Activated CD8-positive, alpha-beta memory T cell treated with anti-CD3 and anti-CD28 coated beads for 36 hours (primary cell): ENCODE measurements around the gene KMT2B. TPM values are rescaled to one million over a fixed set of nuclear protein-coding genes. Genes with fewer than 3 reads are reported as not detected.

Experiments
- CTCF ChIA-PET: fragments of 350-600 bp; sonication (Branson Sonifier 250); formaldehyde crosslinking; loops from one replicate; lab custom pipeline; 2021; ENCODE audit warnings: antibody characterized with exemption; lab: Charles Lee
- POLR2A ChIA-PET: fragments of 350-600 bp; sonication (Branson Sonifier 250); formaldehyde crosslinking; loops from one replicate; lab custom pipeline; 2021; ENCODE audit warnings: antibody characterized with exemption; lab: Charles Lee
- total RNA-seq, 2 experiments: library from RNA; stranded (reverse); gene quantifications; one replicate each; pipeline ENCODE4 v1.2.3, GENCODE V29; 2021

Gene KMT2B
- total RNA-seq, 2 experiments from 2014 or later, result 52.0 to 53.1 TPM

DNA sequence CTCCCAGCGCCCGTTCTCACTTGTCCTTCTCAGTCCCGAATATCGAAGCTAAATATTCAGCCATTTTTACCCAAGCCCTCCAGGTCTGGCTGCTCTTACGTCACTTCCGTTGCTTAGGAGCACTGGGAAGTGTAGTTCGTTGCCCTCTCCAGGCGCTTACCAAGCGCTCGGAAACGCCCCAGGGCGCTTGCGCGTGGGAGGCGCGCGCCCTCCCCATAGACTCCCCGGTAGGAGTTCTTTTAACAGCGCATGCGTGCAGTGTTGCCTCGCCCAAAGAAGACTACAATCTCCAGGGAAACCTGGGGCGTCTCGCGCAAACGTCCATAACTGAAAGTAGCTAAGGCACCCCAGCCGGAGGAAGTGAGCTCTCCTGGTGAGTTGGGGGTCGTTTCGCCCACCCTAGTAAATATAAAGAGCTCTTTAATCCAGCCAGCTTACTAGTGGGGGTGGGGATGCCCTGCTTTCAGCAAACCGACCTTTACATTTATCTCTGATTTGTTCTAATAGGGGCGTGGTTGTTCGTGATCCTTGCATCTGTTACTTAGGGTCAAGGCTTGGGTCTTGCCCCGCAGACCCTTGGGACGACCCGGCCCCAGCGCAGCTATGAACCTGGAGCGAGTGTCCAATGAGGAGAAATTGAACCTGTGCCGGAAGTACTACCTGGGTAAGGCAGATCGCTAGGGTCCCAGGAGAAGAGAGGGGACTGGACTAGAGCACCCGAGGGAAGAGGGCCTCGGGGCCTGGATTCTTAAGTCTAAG lies 27.7 kb downstream of the KMT2B start, which contains the start of the genes PSENEN and U2AF1L4:
Gene PSENEN (plus strand): TSS at position 324 of the 759 bp plus-strand sequence. CDS start 280 bp downstream, at position 604.
Gene U2AF1L4 (minus strand): TSS at position 91 of the 759 bp plus-strand sequence. CDS start 27 bp downstream, at position 64.
- POLR2A ChIA-PET, result interaction anchor here (0.6 to 2.2 kb wide), 7 partner anchors 27 to 56 kb away, joined by 3 to 17 read pairs (median 6); no protein-coding TSS in a partner anchor
- CTCF ChIA-PET, result interaction anchor here (0.9 kb wide), 1 partner anchor 51 kb away, joined by 3 read pairs; no protein-coding TSS in a partner anchor

DNA sequence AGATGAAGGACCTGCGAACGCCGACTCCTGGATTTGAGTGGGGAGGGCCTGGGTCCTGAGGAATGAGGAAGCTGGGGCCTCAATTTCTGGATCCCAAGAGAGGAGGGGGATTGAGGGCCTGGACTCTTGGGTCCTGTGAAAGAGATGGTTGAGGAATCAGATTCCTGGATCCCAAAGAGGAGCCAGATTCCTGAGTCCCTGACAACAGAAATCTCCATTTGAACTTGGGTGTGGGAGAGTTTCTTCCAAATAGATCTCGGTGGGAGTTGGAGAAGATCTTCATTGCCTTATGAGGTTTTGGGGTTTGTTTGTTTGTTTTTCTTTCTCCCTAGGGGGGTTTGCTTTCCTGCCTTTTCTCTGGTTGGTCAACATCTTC lies 28.3 kb downstream of the KMT2B start:
- ChIA-PET POLR2A (interaction anchor here (1.0 to 1.5 kb wide), 4 partner anchors 27 to 44 kb away, joined by 4 to 6 read pairs (median 6); no protein-coding TSS in a partner anchor), CTCF (interaction anchor here (0.9 kb wide), 1 partner anchor 52 kb away, joined by 3 read pairs; no protein-coding TSS in a partner anchor)

DNA sequence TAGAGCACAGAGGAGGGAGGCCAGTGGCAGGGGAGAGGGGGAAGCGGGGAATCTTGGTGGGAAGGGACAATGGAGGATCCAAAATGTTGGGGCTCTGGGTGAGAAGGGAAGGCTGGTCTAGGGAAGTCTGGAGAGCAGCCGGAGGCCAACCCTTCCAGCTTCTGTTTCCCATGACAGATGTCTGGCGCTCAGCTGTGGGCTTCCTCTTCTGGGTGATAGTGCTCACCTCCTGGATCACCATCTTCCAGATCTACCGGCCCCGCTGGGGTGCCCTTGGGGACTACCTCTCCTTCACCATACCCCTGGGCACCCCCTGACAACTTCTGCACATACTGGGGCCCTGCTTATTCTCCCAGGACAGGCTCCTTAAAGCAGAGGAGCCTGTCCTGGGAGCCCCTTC lies 28.7 kb downstream of the KMT2B start:
- ChIA-PET CTCF (no interaction called here), POLR2A (interaction anchor here (1.5 kb wide), 1 partner anchor 44 kb away, joined by 6 read pairs; no protein-coding TSS in a partner anchor)

DNA sequence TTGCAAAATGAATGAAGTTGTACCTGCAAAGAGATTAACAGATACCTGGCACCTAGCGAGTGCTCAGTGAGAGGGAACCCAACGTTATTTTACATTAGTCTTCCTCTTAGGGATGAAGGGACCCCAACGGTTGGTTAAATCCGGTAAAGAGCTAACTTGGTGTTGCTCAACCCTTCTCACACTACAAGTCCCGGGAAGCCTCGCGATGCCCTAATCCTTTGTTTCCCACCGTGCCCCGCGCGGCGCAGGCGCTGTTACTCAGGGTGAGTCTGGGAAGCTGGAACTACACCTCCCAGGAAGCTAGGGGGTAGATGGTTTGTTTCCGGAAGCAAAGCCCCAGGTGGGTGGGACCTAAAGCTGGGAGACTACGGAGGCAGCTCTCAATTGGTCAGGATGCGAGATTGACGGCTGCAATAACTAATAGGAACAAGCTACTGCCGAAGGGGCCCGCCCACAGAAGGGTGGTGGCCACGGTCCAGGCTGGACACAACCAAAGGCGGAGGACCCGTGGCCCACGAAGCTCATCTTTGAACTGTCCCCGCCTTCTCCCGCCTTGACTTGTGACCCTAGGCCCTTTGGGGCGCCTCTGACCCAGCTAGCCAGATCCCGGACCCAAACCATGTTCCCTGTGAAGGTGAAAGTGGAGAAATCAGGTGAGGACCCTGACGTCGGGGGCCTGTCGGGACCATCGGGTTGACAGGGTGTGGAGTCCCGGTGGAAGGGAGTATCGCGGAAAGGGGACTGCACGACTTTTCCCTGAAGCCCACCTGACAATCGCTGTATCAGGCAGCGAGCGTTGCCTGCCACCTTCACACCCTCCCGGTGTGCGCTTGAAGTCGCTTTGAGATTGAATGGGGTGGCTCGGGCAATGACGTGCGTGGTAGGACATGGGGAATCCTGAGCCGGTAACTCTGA lies 30.6 kb downstream of the KMT2B start, which contains the start of gene LIN37:
Gene LIN37 (plus strand): TSS at position 471 of the 915 bp plus-strand sequence. CDS start 149 bp downstream, at position 620.
- ChIA-PET CTCF (interaction anchor here (0.5 to 2.2 kb wide), 7 partner anchors 10 to 183 kb away, joined by 3 to 9 read pairs (median 4); partner anchors contain the start of genes PMIS2 and PROSER3), POLR2A (interaction anchor here (0.6 to 0.9 kb wide), 5 partner anchors 9 to 136 kb away, joined by 3 to 13 read pairs (median 4); partner anchors contain the start of gene HSPB6)

DNA sequence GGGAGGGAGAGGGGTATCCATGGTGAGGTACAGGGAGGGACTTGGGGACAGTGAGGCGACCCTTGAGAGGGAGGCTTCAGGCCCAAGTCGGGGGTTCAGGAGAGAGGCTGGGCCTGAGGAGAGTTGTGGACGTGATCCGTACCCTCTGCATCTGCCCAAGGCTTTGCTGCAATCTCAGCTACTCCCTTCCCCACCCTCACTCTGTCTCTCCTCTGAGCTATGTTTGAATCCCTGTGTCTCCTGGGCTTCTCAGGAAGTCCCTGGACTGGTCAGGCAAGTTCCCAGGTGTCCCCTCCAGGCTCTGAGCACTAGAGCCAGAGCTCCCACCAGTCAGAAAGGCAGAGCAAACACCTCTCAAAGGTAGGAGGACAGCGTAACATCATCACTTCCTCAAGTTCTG lies 32.4 kb downstream of the KMT2B start:
- CTCF ChIA-PET, result no interaction called here

DNA sequence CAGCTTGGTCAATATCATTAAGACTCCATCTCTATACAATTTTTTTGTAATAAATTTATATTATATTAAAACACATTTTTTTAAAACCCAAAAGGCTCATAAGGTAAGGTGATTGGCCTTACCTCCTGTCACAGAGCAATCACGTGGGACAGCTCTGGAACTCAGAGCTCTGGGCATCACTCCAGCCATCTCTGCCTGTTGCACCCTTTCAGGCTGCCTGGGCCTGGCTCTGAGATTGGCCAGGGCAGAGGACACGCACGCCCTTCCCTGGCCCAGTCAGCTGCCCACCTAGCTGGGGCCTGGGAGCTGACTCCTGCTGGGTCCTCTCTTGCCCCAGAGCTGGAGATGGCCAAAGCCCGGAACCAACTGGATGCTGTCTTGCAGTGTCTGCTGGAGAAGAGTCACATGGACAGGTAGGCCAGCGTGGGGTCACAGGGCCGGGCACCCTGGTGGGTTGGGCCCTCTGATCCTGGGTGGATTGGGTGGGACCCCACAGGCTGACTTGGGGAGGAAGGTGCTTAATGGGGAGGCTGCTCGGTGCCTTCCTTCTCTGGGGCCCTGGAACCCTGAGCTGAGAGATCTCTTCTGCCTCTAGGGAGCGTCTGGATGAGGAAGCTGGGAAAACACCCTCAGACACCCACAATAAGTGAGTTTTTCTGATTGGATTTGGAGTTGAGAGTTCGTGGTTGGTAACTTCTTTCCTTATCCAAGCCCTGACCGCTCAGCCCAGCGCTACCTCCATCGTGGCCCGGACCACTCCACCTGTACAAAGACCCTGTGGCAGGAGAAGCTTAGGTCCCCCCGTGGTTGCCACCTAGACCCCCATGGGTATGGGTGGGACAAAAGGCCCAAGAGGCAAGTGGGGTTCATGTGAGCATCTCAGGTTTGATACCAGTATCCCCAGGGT lies 34.3 kb downstream of the KMT2B start:
- CTCF ChIA-PET, result no interaction called here
- POLR2A ChIA-PET, result interaction anchor here (1.1 kb wide), 1 partner anchor 242 kb away, joined by 3 read pairs; no protein-coding TSS in a partner anchor

More for the DNA sequence above, 32.4 kb downstream of the KMT2B start:
- POLR2A ChIA-PET, result no interaction called here

DNA sequence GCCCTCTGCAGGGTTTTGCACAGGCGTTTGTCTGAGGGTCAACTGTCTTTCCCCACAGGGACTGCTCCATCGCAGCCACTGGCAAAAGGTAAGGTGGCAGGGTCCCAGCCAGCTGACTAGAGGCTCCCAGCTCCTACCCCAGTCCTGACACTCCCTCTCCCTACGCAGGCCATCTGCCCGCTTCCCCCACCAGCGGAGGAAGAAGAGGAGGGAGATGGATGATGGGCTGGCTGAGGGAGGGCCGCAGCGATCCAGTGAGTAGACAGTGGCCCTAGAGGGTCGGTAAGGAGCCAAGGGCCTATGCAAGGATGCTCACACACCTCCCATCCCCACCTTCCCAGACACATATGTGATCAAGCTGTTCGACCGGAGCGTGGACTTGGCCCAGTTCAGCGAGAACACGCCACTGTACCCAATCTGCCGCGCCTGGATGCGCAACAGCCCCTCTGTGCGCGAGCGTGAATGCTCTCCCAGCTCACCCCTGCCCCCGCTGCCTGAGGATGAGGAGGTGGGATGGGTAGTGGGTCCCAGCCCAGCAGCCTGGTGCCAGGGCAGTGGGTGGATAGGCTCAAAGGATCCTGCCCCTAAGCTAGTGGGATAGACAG lies 35.0 kb downstream of the KMT2B start:
- ChIA-PET CTCF (no interaction called here), POLR2A (no interaction called here)

DNA sequence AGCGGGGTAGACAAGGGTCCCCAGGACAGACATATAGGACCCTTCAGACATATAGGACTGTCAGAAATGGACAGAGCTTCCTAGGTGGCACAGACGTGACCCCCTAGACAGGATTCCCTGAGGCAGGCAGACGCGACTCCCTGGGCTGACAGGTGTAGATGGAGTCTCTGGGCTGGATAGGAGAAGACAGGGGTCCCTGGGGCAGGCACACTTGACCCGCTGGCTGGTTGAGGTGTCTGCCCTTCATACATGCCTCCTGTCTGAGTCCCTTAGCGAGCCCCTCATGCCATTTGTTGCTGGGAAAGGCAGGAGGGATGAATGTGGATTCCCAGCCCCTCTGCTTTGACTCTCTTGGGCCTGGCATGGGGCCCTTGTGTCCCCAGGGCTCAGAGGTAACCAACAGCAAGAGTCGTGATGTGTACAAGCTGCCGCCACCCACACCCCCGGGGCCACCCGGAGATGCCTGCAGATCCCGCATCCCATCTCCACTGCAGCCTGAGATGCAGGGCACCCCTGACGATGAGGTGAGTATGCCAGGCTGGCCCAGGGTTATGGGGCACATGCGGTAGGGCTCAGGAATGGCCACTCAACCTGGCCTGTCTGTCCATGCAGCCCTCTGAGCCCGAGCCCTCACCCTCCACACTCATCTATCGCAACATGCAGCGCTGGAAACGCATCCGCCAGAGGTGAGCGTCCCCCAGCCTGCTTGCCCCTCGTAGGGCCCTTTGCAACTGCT lies 36.0 kb downstream of the KMT2B start:
- POLR2A ChIA-PET, result interaction anchor here (0.6 kb wide), 2 partner anchors 8 to 19 kb away, joined by 3 read pairs; no protein-coding TSS in a partner anchor

DNA sequence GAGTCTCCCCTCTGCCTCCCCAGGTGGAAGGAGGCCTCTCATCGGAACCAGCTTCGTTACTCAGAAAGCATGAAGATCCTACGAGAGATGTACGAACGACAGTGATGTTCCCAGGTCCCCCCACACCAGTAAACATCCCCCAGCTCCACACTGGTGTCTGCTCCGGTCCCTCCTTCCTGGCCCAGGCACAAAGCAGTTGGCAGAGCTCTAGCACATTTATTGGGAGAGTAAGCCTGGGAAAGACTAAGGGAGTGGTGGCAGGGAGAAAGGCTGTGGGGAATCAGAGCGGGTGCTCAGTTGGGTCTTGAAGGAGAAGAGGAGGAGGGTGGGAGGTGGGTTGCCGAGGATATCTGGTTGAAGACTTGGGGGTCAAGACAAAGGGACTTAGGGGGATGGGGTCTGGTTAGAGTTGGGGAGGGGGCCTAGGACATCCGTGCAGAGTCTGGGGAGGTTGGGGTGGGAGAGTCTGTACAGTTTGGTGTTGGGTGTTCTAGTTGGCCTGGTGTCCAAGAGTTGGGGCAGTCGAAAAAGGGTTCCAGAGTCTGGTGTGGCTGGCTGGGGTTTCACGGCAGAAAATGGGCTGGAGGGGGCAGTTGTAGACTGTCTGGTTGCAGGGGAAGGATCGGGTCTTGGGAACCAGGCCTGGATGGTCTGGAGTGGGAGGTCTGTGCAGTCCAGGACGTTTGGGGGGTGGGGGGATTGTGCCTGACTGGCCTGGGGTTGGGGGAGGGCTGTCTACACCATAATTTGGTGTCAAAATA lies 36.7 kb downstream of the KMT2B start:
- ChIA-PET POLR2A (interaction anchor here (0.6 kb wide), 2 partner anchors 8 to 20 kb away, joined by 3 read pairs; no protein-coding TSS in a partner anchor), CTCF (no interaction called here)

More for the DNA sequence above, 36.0 kb downstream of the KMT2B start:
- CTCF ChIA-PET, result no interaction called here

DNA sequence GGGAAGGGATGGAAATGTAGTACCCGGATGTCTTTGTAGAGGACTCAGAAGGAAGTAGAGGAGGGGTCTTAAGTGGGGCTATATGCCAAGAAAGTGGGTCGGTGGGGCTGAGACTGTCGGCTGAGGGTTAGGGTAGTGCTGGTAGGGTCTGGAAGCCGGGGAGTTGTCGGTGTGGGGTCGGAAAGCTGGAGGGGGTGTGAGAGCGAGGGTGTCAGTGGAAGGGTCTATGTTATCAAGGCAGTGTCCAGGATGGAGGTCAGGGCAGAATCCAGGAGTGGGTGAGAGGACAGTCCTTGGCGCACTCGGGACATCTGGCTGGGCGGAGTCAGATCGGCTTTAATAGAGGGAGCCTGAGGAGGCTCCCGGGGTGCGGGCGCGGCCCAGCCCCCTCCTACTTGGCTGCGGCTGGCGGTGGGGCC lies 37.3 kb downstream of the KMT2B start:
- POLR2A ChIA-PET, result no interaction called here
- CTCF ChIA-PET, result no interaction called here

DNA sequence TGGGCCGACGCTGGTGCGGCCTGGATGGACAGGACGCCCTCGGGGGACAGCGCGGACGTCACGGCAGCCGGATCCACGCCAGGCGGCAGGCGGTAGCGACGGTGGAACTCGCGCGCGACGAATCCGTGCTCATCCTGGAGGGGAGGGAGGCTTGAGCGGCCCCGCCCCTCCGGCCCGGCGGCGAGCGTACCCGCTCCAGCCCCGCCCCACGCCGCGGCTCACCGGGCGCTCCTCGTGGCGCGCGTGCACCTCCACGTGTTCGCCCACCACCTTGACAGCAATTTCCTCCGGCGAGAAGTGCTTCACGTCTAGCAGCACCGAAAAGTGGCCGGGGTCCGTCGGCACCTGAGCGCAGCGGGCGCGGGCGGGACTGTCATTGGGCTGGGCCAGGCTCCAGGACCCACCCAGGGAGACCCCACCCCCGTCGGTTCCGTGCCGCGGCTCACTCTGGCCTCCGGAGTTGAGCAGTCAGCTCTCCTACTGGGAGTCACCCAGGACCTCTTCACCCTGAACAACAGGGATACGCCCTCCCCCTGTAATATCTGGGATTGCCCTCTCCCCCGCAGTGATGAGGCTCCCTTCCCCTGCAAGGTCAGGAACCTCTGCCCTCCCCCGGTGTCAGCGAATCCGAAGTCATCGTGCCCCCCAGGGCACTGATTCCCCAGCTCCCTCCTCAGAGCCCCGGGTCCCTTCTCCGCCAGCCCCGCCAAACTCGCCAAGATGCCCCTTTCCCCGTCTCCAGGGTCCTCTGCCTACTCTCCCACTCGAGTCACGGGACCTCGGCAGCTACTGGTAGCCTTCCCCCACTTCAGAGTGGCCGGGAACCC lies 38.0 kb downstream of the KMT2B start:
- ChIA-PET CTCF (no interaction called here), POLR2A (interaction anchor here (1.0 kb wide), 1 partner anchor 54 kb away, joined by 3 read pairs; no protein-coding TSS in a partner anchor)

DNA sequence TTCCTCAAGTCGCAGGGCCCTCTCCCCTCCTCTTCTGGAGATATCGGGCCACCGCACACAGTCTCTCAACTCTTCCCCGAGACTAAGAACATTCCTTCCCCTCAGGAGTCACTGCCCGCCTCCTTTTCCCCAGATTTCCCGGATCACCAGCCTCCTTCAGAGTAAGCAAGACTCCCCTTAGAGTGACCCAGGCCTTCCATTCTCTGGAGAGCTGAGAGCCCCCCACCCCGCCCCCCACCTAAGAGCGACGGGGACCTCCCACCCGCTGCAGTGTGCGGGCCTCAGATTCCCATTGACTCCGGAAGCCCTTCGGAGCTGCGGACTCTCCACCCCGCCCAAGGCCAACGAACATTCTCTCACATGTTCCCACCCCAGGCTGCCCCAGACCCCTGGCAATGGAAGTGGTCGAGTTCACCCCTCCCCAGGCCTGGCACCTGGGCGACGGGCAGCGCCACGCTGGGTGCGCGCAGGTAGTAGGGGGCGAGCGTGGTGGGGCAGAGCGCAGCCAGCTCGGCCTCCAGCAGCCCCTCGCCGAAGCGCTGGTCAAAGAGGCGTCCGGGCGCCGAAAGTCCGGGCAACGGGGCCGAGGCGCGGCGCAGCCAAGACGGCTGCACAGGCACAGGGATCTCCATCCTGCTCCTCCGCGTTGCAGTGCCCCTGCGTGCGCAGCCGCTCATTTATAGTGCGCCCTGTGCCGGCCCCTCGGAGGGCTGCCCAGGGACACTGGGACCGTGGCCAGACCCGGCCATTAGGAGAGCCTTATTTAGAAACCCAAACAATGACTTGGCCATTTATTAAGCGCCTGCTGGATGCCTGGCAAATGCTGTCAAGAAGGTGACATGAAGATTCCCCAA lies 38.8 kb downstream of the KMT2B start, which contains the start of gene HSPB6:
Gene HSPB6 (minus strand): TSS at position 653 of the 854 bp plus-strand sequence. CDS start 21 bp downstream, at position 632.
- ChIA-PET POLR2A (interaction anchor here (0.7 to 1.0 kb wide), 4 partner anchors 8 to 54 kb away, joined by 3 to 4 read pairs (median 3); partner anchors contain the start of genes IGFLR1 and LIN37), CTCF (interaction anchor here (0.9 kb wide), 1 partner anchor 63 kb away, joined by 3 read pairs; no protein-coding TSS in a partner anchor)

DNA sequence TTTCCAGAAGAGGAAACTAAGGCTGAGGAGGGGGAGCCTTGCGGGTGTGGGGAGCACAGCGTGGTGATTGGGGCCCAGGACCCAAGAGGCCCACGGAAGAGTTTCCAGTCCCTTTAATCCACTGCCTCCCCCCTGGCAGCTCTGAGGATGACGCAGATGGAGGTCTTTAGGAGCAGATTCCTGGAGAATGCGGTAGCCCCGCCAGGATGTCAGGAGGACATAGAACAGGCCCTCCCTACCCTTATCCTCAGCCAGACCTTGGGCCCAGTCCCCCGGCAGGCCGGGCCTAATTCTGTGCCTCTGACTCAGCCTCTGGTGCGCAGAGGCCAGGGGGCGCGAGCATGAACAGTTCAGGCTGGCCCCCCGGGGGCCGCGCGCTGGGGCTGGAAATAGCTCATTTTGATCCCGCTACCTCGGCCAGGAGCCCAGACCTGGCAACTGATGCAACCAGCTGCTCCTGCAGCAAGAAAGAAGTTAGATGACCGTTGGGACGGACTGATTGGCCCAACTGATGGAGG lies 39.5 kb downstream of the KMT2B start:
- ChIA-PET POLR2A (interaction anchor here (0.7 to 0.9 kb wide), 4 partner anchors 9 to 55 kb away, joined by 3 to 6 read pairs (median 4); partner anchors contain the start of genes IGFLR1 and LIN37), CTCF (interaction anchor here (0.9 to 1.2 kb wide), 2 partner anchors 9 to 62 kb away, joined by 3 read pairs; partner anchors contain the start of gene LIN37)
